Breast epithelium (tissue), 3 donors: ENCODE results near the gene ADD1.

Experiments
- CTCF ChIP-seq, 3 donors: fragments of 450-650 bp; IDR thresholded peaks; one replicate each; pipeline ENCODE4 v1.5.1; 2016 to 2017; ENCODE audit warnings: antibody characterized with exemption in 3 of 3, mild to moderate bottlenecking in 3 of 3, moderate library complexity in 3 of 3
- POLR2A ChIP-seq: fragments of 450-650 bp; IDR thresholded peaks from one replicate; pipeline ENCODE4 v1.6.1; 2016; ENCODE audit warnings: antibody characterized with exemption, mild to moderate bottlenecking, moderate library complexity
- POLR2AphosphoS5 ChIP-seq, 3 donors: sonication (generic); formaldehyde crosslinking; IDR thresholded peaks; one replicate each; pipeline ENCODE4 v1.6.1; 2017; ENCODE audit warnings: antibody characterized with exemption in 3 of 3

GRCh38 chr4:2866891-2867290, 23.2 kb downstream of the ADD1 start:
- TF ChIP-seq CTCF (IDR thresholded peaks at IDR 0.05) = no peak
- no peak for TF ChIP-seq POLR2A
- no peak for TF ChIP-seq POLR2AphosphoS5 (IDR thresholded peaks at IDR 0.05)
